HG03460 (cell line): ENCODE results near the gene S100A1.
"Not testable (repeated sequence)": the region's sequence is repeated elsewhere in the genome, so short reads cannot be mapped to it uniquely, and the experiment has no call there.

Experiments used
- ATAC-seq: cut with Tn5 transposase; IDR thresholded peaks from one replicate; pipeline ENCODE4 v1.9.1; 2021; ENCODE audit not compliant: unreplicated experiment

The S100A1 gene

GRCh38 chr1:153627715-153628626 is at the start of gene S100A1:
TSS of gene S100A1 (plus strand) at chr1:153628434. CDS start at chr1:153630522, 2,088 bp downstream.
- ATAC-seq, result no peak

GRCh38 chr1:153578490-153578889 is 49.7 kb upstream of the S100A1 start:
- ATAC-seq, result no peak

- ATAC-seq, result no peak
These were observed 49.3 kb upstream of the S100A1 start for GRCh38 chr1:153578936-153579335.

GRCh38 chr1:153582836-153583235 is 45.4 kb upstream of the S100A1 start:
- not testable (repeated sequence) for ATAC-seq

GRCh38 chr1:153583514-153583913 is 44.7 kb upstream of the S100A1 start:
- not testable (repeated sequence) for ATAC-seq

GRCh38 chr1:153583976-153584375 is 44.3 kb upstream of the S100A1 start:
- no peak for ATAC-seq

GRCh38 chr1:153585006-153585405 is 43.2 kb upstream of the S100A1 start:
- no peak for ATAC-seq

GRCh38 chr1:153586347-153586746 is 41.9 kb upstream of the S100A1 start:
- ATAC-seq, result no peak

- no peak for ATAC-seq
These were observed 40.9 kb upstream of the S100A1 start for GRCh38 chr1:153587314-153587713.

- ATAC-seq, result not testable (repeated sequence)
These were observed 40.2 kb upstream of the S100A1 start for GRCh38 chr1:153588033-153588432.

GRCh38 chr1:153588482-153588881 is 39.8 kb upstream of the S100A1 start:
- no peak for ATAC-seq

- ATAC-seq, result no peak
These were observed 35.5 kb upstream of the S100A1 start for GRCh38 chr1:153592748-153593147.

GRCh38 chr1:153597206-153597605 is 31.0 kb upstream of the S100A1 start:
- ATAC-seq, result no peak

- peak; percentile 97 for ATAC-seq
These were observed 29.7 kb upstream of the S100A1 start for GRCh38 chr1:153598309-153599172.

GRCh38 chr1:153599847-153600246 is 28.4 kb upstream of the S100A1 start:
- no peak for ATAC-seq

- no peak for ATAC-seq
These were observed 25.5 kb upstream of the S100A1 start for GRCh38 chr1:153602749-153603148.

- no peak for ATAC-seq
These were observed 22.0 kb upstream of the S100A1 start for GRCh38 chr1:153606194-153606593.

GRCh38 chr1:153607381-153607780 is 20.9 kb upstream of the S100A1 start:
- no peak for ATAC-seq

GRCh38 chr1:153608089-153608682 is 20.0 kb upstream of the S100A1 start:
- ATAC-seq, result no peak

GRCh38 chr1:153608742-153609584 is 19.3 kb upstream of the S100A1 start:
- no peak for ATAC-seq

GRCh38 chr1:153609585-153609907 is 18.7 kb upstream of the S100A1 start:
- ATAC-seq, result no peak
